ENCODE data around the gene NFATC1. TPM values are rescaled to one million over a fixed set of nuclear protein-coding genes. Genes with fewer than 3 reads are reported as not detected.

NFATC1 gene
- total RNA-seq, 1 donor from 2014 or later = 18.3 TPM

DNA sequence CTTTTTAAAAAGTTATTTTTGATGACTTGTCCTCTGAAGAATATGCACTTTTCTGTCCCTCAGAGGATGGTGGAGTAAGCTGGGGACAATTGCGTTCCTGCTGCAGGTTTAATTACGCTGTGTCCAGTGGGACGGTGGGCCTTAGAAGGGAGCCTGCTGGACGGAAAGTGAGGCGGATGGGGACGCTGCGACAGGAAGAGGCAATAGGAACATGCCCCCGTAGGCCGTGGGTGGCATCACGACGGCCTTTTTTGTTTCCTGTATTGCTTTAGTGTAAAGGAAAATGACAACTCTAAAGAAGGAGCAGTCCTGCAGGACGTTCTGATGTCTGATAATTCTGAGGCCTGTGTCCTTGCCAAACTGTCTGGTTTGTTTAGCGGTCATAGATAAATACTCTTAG, 121.6 kb downstream of the NFATC1 start:
- H3K36me3 ChIP-seq = peaks cover 5% of the 10 kb centered on the region
- no peak for DNase-seq
- intact Hi-C loops (cut with micrococcal nuclease) = no loop called here

DNA sequence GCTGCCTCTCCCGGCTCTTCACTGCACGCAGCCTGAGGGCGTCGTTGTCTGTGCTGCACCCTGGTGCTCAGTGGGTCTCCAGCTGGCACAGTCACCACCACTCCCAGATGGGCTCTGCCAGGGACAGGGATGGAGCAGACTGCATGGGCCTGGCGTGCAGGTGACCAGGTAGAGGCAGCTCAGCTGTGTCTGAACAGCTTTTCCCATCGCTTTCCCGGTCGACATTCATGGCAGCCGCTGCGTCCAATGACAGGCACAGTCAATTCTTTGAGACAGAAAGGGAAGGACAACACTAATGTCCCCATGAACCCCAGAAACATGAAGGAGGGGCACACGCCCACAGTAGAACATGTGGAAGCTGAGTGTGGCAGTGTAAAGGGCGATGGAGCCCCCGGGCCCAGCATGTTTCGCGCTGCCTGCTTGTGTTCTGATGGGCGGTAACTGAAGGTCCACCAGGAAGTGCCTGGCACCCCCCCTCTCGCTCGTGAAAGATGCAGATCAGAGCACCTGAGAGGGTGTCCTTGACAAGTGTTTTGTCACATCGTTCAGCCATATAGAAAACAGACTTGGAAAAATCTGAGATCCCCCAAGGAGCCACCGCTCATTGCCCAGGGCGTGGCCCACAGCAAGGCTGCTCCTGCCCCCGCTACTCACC, 122.4 kb downstream of the NFATC1 start:
- H3K9me3 ChIP-seq (replicated peaks) = no peaks in the 10 kb centered on the region
- H3K36me3 ChIP-seq = no peaks in the 10 kb centered on the region
- intact Hi-C loops (cut with micrococcal nuclease) = no loop called here
- TF ChIP-seq, protein P1, sequence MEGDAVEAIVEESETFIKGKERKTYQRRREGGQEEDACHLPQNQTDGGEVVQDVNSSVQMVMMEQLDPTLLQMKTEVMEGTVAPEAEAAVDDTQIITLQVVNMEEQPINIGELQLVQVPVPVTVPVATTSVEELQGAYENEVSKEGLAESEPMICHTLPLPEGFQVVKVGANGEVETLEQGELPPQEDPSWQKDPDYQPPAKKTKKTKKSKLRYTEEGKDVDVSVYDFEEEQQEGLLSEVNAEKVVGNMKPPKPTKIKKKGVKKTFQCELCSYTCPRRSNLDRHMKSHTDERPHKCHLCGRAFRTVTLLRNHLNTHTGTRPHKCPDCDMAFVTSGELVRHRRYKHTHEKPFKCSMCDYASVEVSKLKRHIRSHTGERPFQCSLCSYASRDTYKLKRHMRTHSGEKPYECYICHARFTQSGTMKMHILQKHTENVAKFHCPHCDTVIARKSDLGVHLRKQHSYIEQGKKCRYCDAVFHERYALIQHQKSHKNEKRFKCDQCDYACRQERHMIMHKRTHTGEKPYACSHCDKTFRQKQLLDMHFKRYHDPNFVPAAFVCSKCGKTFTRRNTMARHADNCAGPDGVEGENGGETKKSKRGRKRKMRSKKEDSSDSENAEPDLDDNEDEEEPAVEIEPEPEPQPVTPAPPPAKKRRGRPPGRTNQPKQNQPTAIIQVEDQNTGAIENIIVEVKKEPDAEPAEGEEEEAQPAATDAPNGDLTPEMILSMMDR (IDR thresholded peaks at IDR 0.05; ENCODE audit: borderline replicate concordance) = no peak
- no peak overlapping the region for H3K4me3 ChIP-seq
- no peaks in the 10 kb centered on the region for H3K27me3 ChIP-seq (ENCODE audit: low read depth)
- peaks cover 10% of the 10 kb centered on the region for H3K4me1 ChIP-seq
- DNase-seq = no peak
- H3K27ac ChIP-seq (replicated peaks) = no peak overlapping the region

More for the DNA sequence above, 121.6 kb downstream of the NFATC1 start:
- Histone ChIP-seq H3K4me3 (no peak overlapping the region), H3K4me1 (peaks cover 10% of the 10 kb centered on the region), H3K9me3 (replicated peaks) (no peaks in the 10 kb centered on the region), H3K27me3 (ENCODE audit: low read depth) (no peaks in the 10 kb centered on the region), H3K27ac (replicated peaks) (no peak overlapping the region)
- TF ChIP-seq, protein P1 (IDR thresholded peaks at IDR 0.05; ENCODE audit: borderline replicate concordance) = no peak

DNA sequence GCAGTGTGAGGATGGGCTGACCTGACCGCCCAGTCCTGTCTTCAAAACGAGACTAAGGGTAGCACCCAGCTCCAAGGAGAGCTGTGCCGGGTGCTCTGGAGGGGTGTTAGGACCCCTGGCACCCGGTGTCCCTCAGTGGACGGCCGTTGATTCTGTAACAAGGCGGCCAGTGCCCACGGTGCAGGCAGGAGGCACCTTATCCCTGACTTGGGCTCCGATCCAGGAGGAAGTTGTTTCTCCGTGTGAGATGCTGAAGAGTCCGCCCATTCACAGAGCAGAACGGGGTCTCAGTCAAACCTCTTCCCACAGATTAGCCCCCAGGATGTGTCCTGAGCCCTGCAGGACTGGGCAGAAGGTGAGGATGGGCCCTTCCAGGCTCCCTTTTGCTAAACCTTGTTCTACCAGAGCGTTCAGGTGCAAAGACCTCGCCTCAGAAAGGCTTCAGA, 123.0 kb downstream of the NFATC1 start:
- no peak overlapping the region for H3K4me3 ChIP-seq
- TF ChIP-seq, protein P1 (IDR thresholded peaks at IDR 0.05; ENCODE audit: borderline replicate concordance) = no peak
- H3K27me3 ChIP-seq (ENCODE audit: low read depth) = no peaks in the 10 kb centered on the region
- intact Hi-C loops (cut with micrococcal nuclease) = no loop called here
- H3K27ac ChIP-seq (replicated peaks) = no peak overlapping the region
- peaks cover 10% of the 10 kb centered on the region for H3K4me1 ChIP-seq
- no peaks in the 10 kb centered on the region for H3K36me3 ChIP-seq
- no peak for DNase-seq
- no peaks in the 10 kb centered on the region for H3K9me3 ChIP-seq (replicated peaks)

DNA sequence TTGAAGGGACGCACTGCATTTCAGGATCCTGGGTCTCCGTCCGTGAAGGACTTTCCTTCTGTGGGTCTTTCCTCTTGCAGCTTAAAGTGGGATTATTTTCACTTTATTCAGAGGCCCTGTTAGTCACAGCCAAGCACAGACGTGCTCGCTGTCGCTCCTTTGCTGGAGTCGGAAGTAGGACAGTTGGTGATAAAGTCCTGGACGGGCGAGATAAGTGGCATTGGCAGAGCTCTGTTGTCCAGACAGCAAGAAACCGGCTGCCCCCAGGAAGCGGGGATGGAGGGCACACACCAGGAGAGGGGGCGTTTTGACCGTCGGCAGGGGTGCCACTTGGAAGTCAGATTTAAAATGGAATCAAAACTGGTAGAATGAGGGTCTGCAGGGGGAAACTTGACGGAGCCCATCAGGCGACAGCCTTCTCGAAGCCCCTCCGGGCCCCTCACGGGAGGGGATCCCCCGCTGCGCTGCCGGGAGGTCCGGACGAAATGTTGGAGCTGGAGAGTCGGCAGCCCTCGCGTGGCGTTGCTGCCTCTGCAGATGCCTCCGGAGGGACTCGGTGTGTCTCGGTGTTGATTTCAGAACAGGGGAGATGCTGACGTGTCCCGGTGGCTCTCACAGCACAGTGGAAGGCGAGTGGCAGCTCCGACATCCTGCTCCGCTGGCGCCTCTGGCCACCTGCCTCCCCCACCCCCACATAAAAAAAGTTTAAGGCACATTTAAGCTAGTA, 124.2 kb downstream of the NFATC1 start:
- peaks cover 10% of the 10 kb centered on the region for H3K4me1 ChIP-seq
- no peak overlapping the region for H3K27ac ChIP-seq (replicated peaks)
- TF ChIP-seq, protein P1 (IDR thresholded peaks at IDR 0.05; ENCODE audit: borderline replicate concordance) = no peak
- H3K9me3 ChIP-seq (replicated peaks) = no peaks in the 10 kb centered on the region
- peak overlapping the region; percentile 31 for H3K4me3 ChIP-seq
- intact Hi-C loops (cut with micrococcal nuclease) = loop anchor here (10.0 kb wide), 1 partner anchor 125 kb away; no protein-coding TSS in a partner anchor
- H3K27me3 ChIP-seq (ENCODE audit: low read depth) = no peaks in the 10 kb centered on the region
- H3K36me3 ChIP-seq = no peaks in the 10 kb centered on the region
- no peak for DNase-seq

DNA sequence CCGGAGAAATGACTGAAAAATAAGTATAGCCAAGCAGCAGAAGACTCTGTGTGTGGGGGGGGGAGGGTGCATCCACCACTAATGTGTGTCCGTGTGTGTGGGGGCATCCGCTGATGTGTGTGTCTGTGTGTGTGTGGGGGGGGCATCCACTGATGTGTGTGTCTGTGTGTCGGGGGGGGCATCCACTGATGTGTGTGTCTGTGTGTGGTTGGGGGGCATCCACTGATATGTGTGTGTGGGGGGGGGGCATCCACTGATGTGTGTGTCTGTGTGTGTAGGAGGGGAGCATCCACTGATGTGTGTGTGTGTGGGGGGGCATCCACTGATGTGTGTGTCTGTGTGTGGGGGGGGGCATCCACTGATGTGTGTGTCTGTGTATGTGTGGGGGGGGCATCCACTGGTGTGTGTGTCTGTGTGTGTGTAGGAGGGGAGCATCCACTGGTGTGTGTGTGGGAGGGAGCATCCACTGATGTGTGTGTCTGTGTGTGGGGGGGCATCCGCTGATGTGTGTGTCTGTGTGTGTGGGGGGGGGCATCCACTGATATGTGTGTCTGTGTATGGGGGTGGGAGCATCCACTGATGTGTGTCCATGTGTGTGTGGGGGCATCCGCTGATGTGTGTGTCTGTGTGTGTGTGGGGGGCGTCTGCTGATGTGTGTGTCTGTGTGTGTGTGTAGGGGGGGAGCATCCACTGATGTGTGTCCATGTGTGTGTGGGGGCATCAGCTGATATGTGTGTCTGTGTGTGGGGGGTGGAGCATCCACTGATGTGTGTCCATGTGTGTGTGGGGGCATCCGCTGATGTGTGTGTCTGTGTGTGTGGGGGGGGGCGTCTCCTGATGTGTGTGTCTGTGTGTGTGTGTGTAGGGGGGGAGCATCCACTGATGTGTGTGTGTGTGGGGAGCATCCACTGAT, 125.0 kb downstream of the NFATC1 start:
- peaks cover 13% of the 10 kb centered on the region for H3K4me1 ChIP-seq
- intact Hi-C loops (cut with micrococcal nuclease) = loop anchor here (10.0 kb wide), 1 partner anchor 124 kb away; no protein-coding TSS in a partner anchor
- H3K4me3 ChIP-seq = peak overlapping the region; percentile 31

More for the DNA sequence above, 125.0 kb downstream of the NFATC1 start:
- Histone ChIP-seq H3K27me3 (ENCODE audit: low read depth) (no peaks in the 10 kb centered on the region), H3K9me3 (replicated peaks) (no peaks in the 10 kb centered on the region), H3K27ac (replicated peaks) (no peak overlapping the region), H3K36me3 (no peaks in the 10 kb centered on the region)
- TF ChIP-seq, protein P1 (IDR thresholded peaks at IDR 0.05; ENCODE audit: borderline replicate concordance) = no peak
- DNase-seq = no peak

All from left ventricle myocardium inferior (tissue), 1 donor.